ENCODE results near the gene FAM156A.
A peak's percentile ranks its signal among the peaks of the same experiment; 100 is the strongest.
"Not testable (repeated sequence)": the region's sequence is repeated elsewhere in the genome, so short reads cannot be mapped to it uniquely, and the experiment has no call there.

FAM156A gene

GRCh38 chrX:52966993-52967738, 8.8 kb upstream of the FAM156A start:
- not testable (repeated sequence) for DNase-seq (ENCODE audit: low read depth)

DNA sequence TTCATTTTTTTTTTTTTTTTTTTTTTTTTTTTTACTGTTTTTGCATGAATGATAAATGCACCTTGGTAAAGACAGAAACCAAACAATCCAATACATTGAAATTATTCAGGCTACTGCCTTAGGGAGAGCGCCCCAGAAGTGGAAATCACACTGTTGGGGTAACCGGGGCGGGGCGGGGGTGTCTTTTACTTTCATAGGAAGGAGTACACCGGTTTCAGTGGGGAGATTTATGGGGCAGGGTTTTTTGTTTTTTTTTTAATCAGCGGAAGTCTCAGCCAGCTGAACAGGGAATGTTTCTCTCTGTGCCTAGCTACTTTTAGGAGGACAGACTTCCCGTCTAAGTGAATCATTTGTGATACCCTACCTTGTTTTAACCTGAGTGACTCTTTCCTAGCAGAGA, 643 bp upstream of the FAM156A start:
- DNase-seq (ENCODE audit: low read depth), result not testable (repeated sequence)

DNA sequence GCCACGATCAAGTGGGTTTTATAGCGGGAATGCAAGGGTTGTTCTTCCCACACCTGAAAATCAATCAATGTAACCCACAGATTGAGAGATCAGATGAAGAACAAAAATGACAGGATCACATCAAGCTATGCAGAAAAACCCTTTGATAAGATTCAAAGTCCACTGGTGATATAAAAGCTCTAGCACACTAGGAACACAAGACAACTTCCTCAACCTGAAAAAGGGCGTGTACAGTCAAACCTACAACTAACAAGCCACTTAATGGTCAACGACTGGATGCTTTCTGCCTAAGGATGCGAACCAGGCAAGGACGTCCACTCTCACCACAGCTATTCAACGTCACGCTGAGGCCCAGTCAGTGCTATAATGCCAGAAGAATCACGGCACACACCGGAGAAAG, 8.4 kb downstream of the FAM156A start:
- DNase-seq (ENCODE audit: low read depth), result not testable (repeated sequence)

GRCh38 chrX:52949325-52949724, 9.0 kb downstream of the FAM156A start:
- not testable (repeated sequence) for DNase-seq (ENCODE audit: low read depth)

DNA sequence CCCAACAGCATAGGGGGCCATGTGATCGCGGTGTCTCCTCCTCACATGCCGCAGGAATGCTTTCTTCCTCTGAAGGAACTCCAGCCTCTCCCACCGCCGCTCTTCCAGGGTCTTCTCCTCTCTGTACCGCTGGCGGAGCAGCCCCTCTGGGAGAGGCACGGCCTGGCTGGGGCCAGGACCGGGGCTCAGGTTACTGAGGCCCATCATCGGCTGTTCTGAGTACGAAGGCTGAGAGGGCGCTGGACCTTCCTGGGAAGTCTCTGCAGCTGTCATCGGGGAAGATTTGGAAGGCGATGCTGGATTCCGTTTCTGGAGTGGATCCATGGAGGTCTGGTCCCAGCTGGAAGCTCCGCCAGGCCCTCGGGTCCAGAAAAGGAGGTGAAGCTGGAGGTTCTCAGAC, 10.1 kb downstream of the FAM156A start:
- DNase-seq (ENCODE audit: low read depth), result not testable (repeated sequence)

GRCh38 chrX:52947501-52947900, 10.8 kb downstream of the FAM156A start:
- DNase-seq (ENCODE audit: low read depth), result not testable (repeated sequence)

DNA sequence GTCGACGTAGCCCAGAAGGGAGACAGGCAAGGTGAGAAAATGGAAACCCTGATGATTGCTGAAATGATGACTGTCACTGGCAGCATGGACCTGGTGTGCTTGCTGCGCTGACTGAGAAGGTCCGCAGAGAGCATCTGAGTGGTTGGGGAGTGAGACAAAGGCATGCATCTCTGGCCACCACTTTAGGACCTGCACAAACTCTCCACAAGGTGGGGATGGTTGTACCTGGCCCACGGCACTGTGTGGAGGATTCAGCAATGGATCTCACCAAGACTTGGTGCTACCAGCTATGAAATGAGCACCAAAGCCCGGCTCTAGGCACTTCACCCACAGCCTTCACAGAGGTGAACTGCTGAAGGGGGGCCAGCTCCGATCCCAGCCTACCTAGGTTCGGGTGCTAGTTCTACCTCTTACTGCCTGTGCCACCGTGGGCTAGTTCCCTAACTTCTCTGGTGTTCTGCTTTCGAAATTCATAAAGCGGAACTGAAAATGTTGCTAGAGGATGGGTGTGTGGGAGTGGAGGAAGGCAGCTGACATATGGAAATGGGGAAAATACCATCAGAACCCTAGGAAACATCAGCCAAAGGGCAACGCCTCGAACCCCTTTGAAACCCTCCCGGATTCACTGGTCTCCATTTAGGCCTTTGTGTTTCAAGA, 12.4 kb downstream of the FAM156A start:
- DNase-seq (ENCODE audit: low read depth), result not testable (repeated sequence)

DNA sequence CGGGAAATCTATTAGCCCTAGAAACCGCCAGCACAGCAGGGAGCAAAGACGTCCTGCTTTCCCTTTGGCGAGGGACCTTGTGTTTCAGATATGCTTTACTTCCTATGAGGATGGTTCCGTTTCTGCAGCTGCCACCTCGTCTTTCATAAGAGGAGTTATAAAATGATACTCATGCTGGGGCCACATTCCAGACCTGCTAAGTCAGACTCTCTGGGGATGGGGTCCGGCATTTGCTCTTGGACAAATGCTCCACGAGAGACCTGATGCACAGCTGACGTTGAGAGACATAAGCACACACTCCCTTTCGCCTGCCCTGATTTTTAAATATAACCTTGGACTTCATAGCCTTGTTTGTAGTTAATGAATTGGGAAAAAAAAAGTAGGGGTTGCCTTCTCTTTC, 16.6 kb downstream of the FAM156A start:
- not testable (repeated sequence) for DNase-seq (ENCODE audit: low read depth)

GRCh38 chrX:52940704-52941103, 17.6 kb downstream of the FAM156A start:
- DNase-seq (ENCODE audit: low read depth), result not testable (repeated sequence)

- DNase-seq (ENCODE audit: low read depth), result not testable (repeated sequence)
Measured at GRCh38 chrX:52935470-52935784, 22.9 kb downstream of the FAM156A start.

DNA sequence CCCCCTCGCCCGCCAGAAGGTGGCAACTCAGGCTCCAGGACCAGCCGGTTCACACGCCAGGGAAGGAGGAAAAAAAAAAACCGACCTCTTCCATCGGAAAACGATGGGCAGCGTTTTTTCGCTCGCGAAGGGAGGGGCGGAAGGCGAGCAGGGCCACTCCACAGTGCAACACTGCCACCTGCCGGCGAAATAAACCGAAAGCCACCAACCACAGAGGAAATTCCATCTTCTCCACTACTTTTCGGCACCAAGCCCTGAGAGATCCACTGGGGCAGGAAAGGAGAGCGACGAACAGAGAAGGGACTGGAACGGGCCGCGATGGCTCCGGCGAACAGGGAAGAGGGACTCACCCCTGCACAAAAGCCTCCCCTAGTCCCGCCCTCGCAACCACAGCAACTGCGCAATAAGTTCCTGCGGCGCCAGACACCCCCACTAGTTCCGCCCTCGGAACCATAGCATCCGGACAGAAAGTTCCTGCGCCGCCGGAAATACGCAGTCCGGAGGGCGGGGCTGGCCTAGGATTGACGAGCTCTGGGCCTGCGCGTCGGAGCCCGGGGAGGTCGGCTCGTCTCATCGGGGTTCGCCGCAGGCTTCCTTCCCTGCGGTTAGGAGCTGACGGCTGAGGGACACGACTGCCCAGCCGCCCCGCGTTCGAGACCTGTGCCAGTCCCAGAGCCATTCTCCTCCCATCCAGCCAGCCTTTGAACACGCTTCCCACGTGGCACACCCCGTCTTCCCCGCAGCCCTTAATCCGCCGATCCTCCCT, 23.4 kb downstream of the FAM156A start:
- peak; percentile 91 for DNase-seq (ENCODE audit: low read depth)

GRCh38 chrX:52933976-52934703, 24.2 kb downstream of the FAM156A start:
- DNase-seq (ENCODE audit: low read depth), result no peak

DNA sequence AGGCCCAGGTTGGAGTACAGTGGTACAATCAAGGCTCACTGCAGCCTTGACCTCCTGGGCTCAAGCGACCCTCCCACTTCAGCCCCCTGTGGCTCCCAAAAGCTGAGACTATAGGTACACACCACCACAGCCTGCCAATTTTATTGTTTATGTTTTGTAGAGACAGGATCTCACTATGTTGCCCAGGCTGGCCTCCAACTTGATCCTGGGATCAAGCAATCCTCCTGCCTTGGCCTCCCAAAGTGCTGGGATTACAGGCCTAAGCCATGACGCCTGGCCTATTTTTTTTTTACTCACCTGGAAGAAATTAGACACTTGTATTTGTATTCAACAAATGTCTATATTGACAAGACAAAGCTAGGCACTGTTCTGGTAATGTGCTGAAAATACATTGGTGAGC, 25.1 kb downstream of the FAM156A start:
- no peak for DNase-seq (ENCODE audit: low read depth)

DNA sequence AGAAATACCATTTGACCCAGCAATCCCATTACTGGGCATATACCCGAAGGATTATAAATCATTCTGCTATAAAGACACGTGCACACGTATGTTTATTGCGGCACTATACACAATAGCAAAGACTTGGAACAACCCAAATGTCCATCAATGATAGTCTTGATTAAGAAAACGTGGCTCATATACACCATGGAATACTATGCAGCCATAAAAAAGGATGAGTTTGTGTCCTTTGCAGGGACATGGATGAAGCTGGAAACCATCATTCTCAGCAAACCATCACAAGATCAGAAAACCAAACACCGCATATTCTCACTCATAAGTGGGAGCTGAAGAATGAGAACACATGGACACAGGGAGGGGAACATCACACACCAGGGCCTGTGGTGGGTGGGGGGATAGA, 28.1 kb downstream of the FAM156A start:
- DNase-seq (ENCODE audit: low read depth), result not testable (repeated sequence)

DNA sequence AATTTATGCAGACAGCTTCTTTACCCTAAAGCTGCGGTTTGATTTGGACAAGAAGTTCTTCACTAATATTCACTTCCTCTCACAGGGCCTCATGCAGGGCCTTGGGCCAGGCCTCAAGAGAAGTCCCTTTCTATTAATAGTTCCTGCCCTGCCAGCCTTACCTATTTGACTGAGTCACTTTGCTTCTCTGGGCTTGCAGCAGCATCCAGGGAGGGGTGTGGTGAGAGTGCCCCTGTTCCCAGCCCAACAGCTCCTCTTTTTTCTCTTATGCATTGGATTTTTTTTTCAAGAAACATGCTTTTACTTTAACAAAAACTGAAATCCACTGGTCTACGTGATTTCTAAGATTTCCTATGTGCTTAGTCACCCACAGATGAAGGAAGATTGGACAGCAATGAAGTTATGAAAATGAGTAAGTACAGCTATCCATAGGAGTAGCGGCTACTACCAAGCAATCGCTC, 34.5 kb downstream of the FAM156A start:
- no peak for DNase-seq (ENCODE audit: low read depth)

GRCh38 chrX:52914704-52915103, 43.6 kb downstream of the FAM156A start:
- not testable (repeated sequence) for DNase-seq (ENCODE audit: low read depth)

DNA sequence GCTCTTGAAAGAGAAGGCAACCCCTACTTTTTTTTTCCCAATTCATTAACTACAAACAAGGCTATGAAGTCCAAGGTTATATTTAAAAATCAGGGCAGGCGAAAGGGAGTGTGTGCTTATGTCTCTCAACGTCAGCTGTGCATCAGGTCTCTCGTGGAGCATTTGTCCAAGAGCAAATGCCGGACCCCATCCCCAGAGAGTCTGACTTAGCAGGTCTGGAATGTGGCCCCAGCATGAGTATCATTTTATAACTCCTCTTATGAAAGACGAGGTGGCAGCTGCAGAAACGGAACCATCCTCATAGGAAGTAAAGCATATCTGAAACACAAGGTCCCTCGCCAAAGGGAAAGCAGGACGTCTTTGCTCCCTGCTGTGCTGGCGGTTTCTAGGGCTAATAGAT, 44.6 kb downstream of the FAM156A start:
- DNase-seq (ENCODE audit: low read depth), result not testable (repeated sequence)

GRCh38 chrX:52909313-52909969, 48.9 kb downstream of the FAM156A start:
- not testable (repeated sequence) for DNase-seq (ENCODE audit: low read depth)

GRCh38 chrX:52907900-52908299, 50.4 kb downstream of the FAM156A start:
- not testable (repeated sequence) for DNase-seq (ENCODE audit: low read depth)

GRCh38 chrX:52907137-52907536, 51.2 kb downstream of the FAM156A start:
- not testable (repeated sequence) for DNase-seq (ENCODE audit: low read depth)

- DNase-seq (ENCODE audit: low read depth), result not testable (repeated sequence)
Measured at GRCh38 chrX:52906072-52906471, 52.2 kb downstream of the FAM156A start.

All from activated T-cell treated with anti-CD3 and anti-CD28 coated beads for 1 hour (primary cell).